Esophagus squamous epithelium (tissue), 4 donors: ENCODE results near the gene ZNF366.

Source experiments
- CTCF ChIP-seq, 6 experiments: fragments of 450-650 bp in 4 of 6; fragments of 200-600 bp in 2 of 6; sonication (generic) in 2 of 6; IDR thresholded peaks; one replicate each; pipeline ENCODE4 v1.5.1; 2016 to 2019; ENCODE audit warnings: antibody characterized with exemption in 6 of 6, mild to moderate bottlenecking in 4 of 6, moderate library complexity in 4 of 6
- POLR2A ChIP-seq, 4 donors: fragments of 450-650 bp; IDR thresholded peaks; one replicate each; pipeline ENCODE4 v1.6.1; 2017; ENCODE audit warnings: antibody characterized with exemption in 4 of 4, mild to moderate bottlenecking in 4 of 4, moderate library complexity in 3 of 4

GRCh38 chr5:72494623-72495124 is 12.5 kb downstream of the ZNF366 start:
- TF ChIP-seq CTCF (IDR thresholded peaks at IDR 0.05): no peak
- no peak for TF ChIP-seq POLR2A (IDR thresholded peaks at IDR 0.05)
